ENCODE results near the gene ZNF100.
"Not testable (repeated sequence)": the region's sequence is repeated elsewhere in the genome, so short reads cannot be mapped to it uniquely, and the experiment has no call there.

Gene ZNF100

GRCh38 chr19:21767065-21767800 is at the start of gene ZNF100:
Gene ZNF100, minus strand, starts transcription at chr19:21767579. Its CDS starts 150 bp downstream, at chr19:21767429.
- Histone ChIP-seq H3K4me3 (ENCODE audit: low read length in 2 of 2) (peak within 1 kb of the TSS; percentile 77 to 95), H3K9ac (ENCODE audit: low read depth in 1 of 2, low read length in 2 of 2) (peak within 1 kb of the TSS; percentile 74 to 89), H3K4me1 (ENCODE audit: control insufficient read depth in 2 of 2, insufficient read depth in 2 of 2, low read length in 2 of 2) (peaks cover 0 to 4% of the 10 kb centered on the region in 2 donors), H3K9me3 (ENCODE audit: control insufficient read depth in 2 of 2, low read length in 2 of 2) (no peaks in the 10 kb centered on the region), H3K27ac (ENCODE audit: low read depth in 2 of 2, low read length in 2 of 2) (peak within 1 kb of the TSS; percentile 82 to 89), H3K27me3 (ENCODE audit: control insufficient read depth in 2 of 2, insufficient read depth in 2 of 2, low read length in 2 of 2) (no peaks in the 10 kb centered on the region), H3K36me3 (ENCODE audit: control insufficient read depth in 2 of 2, insufficient read depth in 2 of 2, low read length in 2 of 2) (peaks cover 7 to 8% of the 10 kb centered on the region in 2 donors)

GRCh38 chr19:21812448-21812847 is 45.1 kb upstream of the ZNF100 start:
- peaks cover 60 to 70% of the 10 kb centered on the region in 2 donors for H3K36me3 ChIP-seq (ENCODE audit: control insufficient read depth in 2 of 2, insufficient read depth in 2 of 2, low read length in 2 of 2)

GRCh38 chr19:21808400-21809000 is 41.1 kb upstream of the ZNF100 start:
- not testable (repeated sequence) for H3K4me3 ChIP-seq (ENCODE audit: low read length in 2 of 2); H3K9ac ChIP-seq (ENCODE audit: low read depth in 1 of 2, low read length in 2 of 2); H3K27ac ChIP-seq (ENCODE audit: low read depth in 2 of 2, low read length in 2 of 2); H3K27me3 ChIP-seq (ENCODE audit: control insufficient read depth in 2 of 2, insufficient read depth in 2 of 2, low read length in 2 of 2); H3K4me1 ChIP-seq (ENCODE audit: control insufficient read depth in 2 of 2, insufficient read depth in 2 of 2, low read length in 2 of 2)
- Histone ChIP-seq H3K9me3 (ENCODE audit: control insufficient read depth in 2 of 2, low read length in 2 of 2) (peaks cover 44 to 52% of the 10 kb centered on the region in 2 donors), H3K36me3 (ENCODE audit: control insufficient read depth in 2 of 2, insufficient read depth in 2 of 2, low read length in 2 of 2) (peaks cover 30 to 46% of the 10 kb centered on the region in 2 donors)

More at GRCh38 chr19:21812448-21812847, 45.1 kb upstream of the ZNF100 start:
- Histone ChIP-seq H3K27me3 (ENCODE audit: control insufficient read depth in 2 of 2, insufficient read depth in 2 of 2, low read length in 2 of 2) (no peaks in the 10 kb centered on the region), H3K4me1 (ENCODE audit: control insufficient read depth in 2 of 2, insufficient read depth in 2 of 2, low read length in 2 of 2) (no peaks in the 10 kb centered on the region), H3K4me3 (ENCODE audit: low read length in 2 of 2) (no peak overlapping the region), H3K27ac (ENCODE audit: low read depth in 2 of 2, low read length in 2 of 2) (no peak overlapping the region), H3K9me3 (ENCODE audit: control insufficient read depth in 2 of 2, low read length in 2 of 2) (peaks cover 48 to 50% of the 10 kb centered on the region in 2 donors), H3K9ac (ENCODE audit: low read depth in 1 of 2, low read length in 2 of 2) (no peak overlapping the region)

- peaks cover 2 to 3% of the 10 kb centered on the region in 2 donors for H3K9me3 ChIP-seq (ENCODE audit: control insufficient read depth in 2 of 2, low read length in 2 of 2)
- no peak overlapping the region for H3K27ac ChIP-seq (ENCODE audit: low read depth in 2 of 2, low read length in 2 of 2)
- no peak overlapping the region for H3K9ac ChIP-seq (ENCODE audit: low read depth in 1 of 2, low read length in 2 of 2)
- no peaks in the 10 kb centered on the region for H3K36me3 ChIP-seq (ENCODE audit: control insufficient read depth in 2 of 2, insufficient read depth in 2 of 2, low read length in 2 of 2)
- no peak overlapping the region for H3K4me3 ChIP-seq (ENCODE audit: low read length in 2 of 2)
- no peaks in the 10 kb centered on the region for H3K4me1 ChIP-seq (ENCODE audit: control insufficient read depth in 2 of 2, insufficient read depth in 2 of 2, low read length in 2 of 2)
- no peaks in the 10 kb centered on the region for H3K27me3 ChIP-seq (ENCODE audit: control insufficient read depth in 2 of 2, insufficient read depth in 2 of 2, low read length in 2 of 2)
Measured at GRCh38 chr19:21789466-21790085, 22.2 kb upstream of the ZNF100 start.

GRCh38 chr19:21786936-21787335 is 19.6 kb upstream of the ZNF100 start:
- Histone ChIP-seq H3K9me3 (ENCODE audit: control insufficient read depth in 2 of 2, low read length in 2 of 2) (peaks cover 0 to 3% of the 10 kb centered on the region in 2 donors), H3K4me1 (ENCODE audit: control insufficient read depth in 2 of 2, insufficient read depth in 2 of 2, low read length in 2 of 2) (no peaks in the 10 kb centered on the region), H3K9ac (ENCODE audit: low read depth in 1 of 2, low read length in 2 of 2) (no peak overlapping the region), H3K4me3 (ENCODE audit: low read length in 2 of 2) (no peak overlapping the region), H3K27me3 (ENCODE audit: control insufficient read depth in 2 of 2, insufficient read depth in 2 of 2, low read length in 2 of 2) (no peaks in the 10 kb centered on the region), H3K36me3 (ENCODE audit: control insufficient read depth in 2 of 2, insufficient read depth in 2 of 2, low read length in 2 of 2) (no peaks in the 10 kb centered on the region), H3K27ac (ENCODE audit: low read depth in 2 of 2, low read length in 2 of 2) (no peak overlapping the region)

- H3K4me3 ChIP-seq (ENCODE audit: low read length in 2 of 2); H3K4me1 ChIP-seq (ENCODE audit: control insufficient read depth in 2 of 2, insufficient read depth in 2 of 2, low read length in 2 of 2); H3K36me3 ChIP-seq (ENCODE audit: control insufficient read depth in 2 of 2, insufficient read depth in 2 of 2, low read length in 2 of 2); H3K9ac ChIP-seq (ENCODE audit: low read depth in 1 of 2, low read length in 2 of 2); H3K9me3 ChIP-seq (ENCODE audit: control insufficient read depth in 2 of 2, low read length in 2 of 2); H3K27me3 ChIP-seq (ENCODE audit: control insufficient read depth in 2 of 2, insufficient read depth in 2 of 2, low read length in 2 of 2); H3K27ac ChIP-seq (ENCODE audit: low read depth in 2 of 2, low read length in 2 of 2): not testable (repeated sequence)
Measured at GRCh38 chr19:21775792-21776191, 8.4 kb upstream of the ZNF100 start.

- H3K27ac ChIP-seq (ENCODE audit: low read depth in 2 of 2, low read length in 2 of 2), result peak overlapping the region; percentile 82 to 89
- not testable (repeated sequence) for H3K27me3 ChIP-seq (ENCODE audit: control insufficient read depth in 2 of 2, insufficient read depth in 2 of 2, low read length in 2 of 2); H3K36me3 ChIP-seq (ENCODE audit: control insufficient read depth in 2 of 2, insufficient read depth in 2 of 2, low read length in 2 of 2); H3K9me3 ChIP-seq (ENCODE audit: control insufficient read depth in 2 of 2, low read length in 2 of 2); H3K4me1 ChIP-seq (ENCODE audit: control insufficient read depth in 2 of 2, insufficient read depth in 2 of 2, low read length in 2 of 2)
- H3K9ac ChIP-seq (ENCODE audit: low read depth in 1 of 2, low read length in 2 of 2), result peak overlapping the region; percentile 74 to 89
- H3K4me3 ChIP-seq (ENCODE audit: low read length in 2 of 2), result peak overlapping the region; percentile 77 to 95
Measured at GRCh38 chr19:21766705-21767064, 694 bp downstream of the ZNF100 start.

GRCh38 chr19:21765151-21765550 is 2.2 kb downstream of the ZNF100 start:
- Histone ChIP-seq H3K4me1 (ENCODE audit: control insufficient read depth in 2 of 2, insufficient read depth in 2 of 2, low read length in 2 of 2) (peaks cover 0 to 4% of the 10 kb centered on the region in 2 donors), H3K36me3 (ENCODE audit: control insufficient read depth in 2 of 2, insufficient read depth in 2 of 2, low read length in 2 of 2) (peaks cover 10% of the 10 kb centered on the region in 2 donors), H3K9me3 (ENCODE audit: control insufficient read depth in 2 of 2, low read length in 2 of 2) (no peaks in the 10 kb centered on the region), H3K27ac (ENCODE audit: low read depth in 2 of 2, low read length in 2 of 2) (no peak overlapping the region), H3K9ac (ENCODE audit: low read depth in 1 of 2, low read length in 2 of 2) (no peak overlapping the region), H3K27me3 (ENCODE audit: control insufficient read depth in 2 of 2, insufficient read depth in 2 of 2, low read length in 2 of 2) (no peaks in the 10 kb centered on the region), H3K4me3 (ENCODE audit: low read length in 2 of 2) (no peak overlapping the region)

- H3K9ac ChIP-seq (ENCODE audit: low read depth in 1 of 2, low read length in 2 of 2); H3K9me3 ChIP-seq (ENCODE audit: control insufficient read depth in 2 of 2, low read length in 2 of 2); H3K27ac ChIP-seq (ENCODE audit: low read depth in 2 of 2, low read length in 2 of 2); H3K4me3 ChIP-seq (ENCODE audit: low read length in 2 of 2); H3K4me1 ChIP-seq (ENCODE audit: control insufficient read depth in 2 of 2, insufficient read depth in 2 of 2, low read length in 2 of 2); H3K27me3 ChIP-seq (ENCODE audit: control insufficient read depth in 2 of 2, insufficient read depth in 2 of 2, low read length in 2 of 2): not testable (repeated sequence)
- peaks cover 17 to 24% of the 10 kb centered on the region in 2 donors for H3K36me3 ChIP-seq (ENCODE audit: control insufficient read depth in 2 of 2, insufficient read depth in 2 of 2, low read length in 2 of 2)
Measured at GRCh38 chr19:21761547-21761946, 5.8 kb downstream of the ZNF100 start.

- H3K4me1 ChIP-seq (ENCODE audit: control insufficient read depth in 2 of 2, insufficient read depth in 2 of 2, low read length in 2 of 2), result no peaks in the 10 kb centered on the region
- peaks cover 12 to 24% of the 10 kb centered on the region in 2 donors for H3K36me3 ChIP-seq (ENCODE audit: control insufficient read depth in 2 of 2, insufficient read depth in 2 of 2, low read length in 2 of 2)
- no peak overlapping the region for H3K4me3 ChIP-seq (ENCODE audit: low read length in 2 of 2)
- H3K9ac ChIP-seq (ENCODE audit: low read depth in 1 of 2, low read length in 2 of 2), result no peak overlapping the region
- no peak overlapping the region for H3K27ac ChIP-seq (ENCODE audit: low read depth in 2 of 2, low read length in 2 of 2)
- no peaks in the 10 kb centered on the region for H3K27me3 ChIP-seq (ENCODE audit: control insufficient read depth in 2 of 2, insufficient read depth in 2 of 2, low read length in 2 of 2)
- H3K9me3 ChIP-seq (ENCODE audit: control insufficient read depth in 2 of 2, low read length in 2 of 2), result peaks cover 3 to 7% of the 10 kb centered on the region in 2 donors
Measured at GRCh38 chr19:21758296-21758695, 9.1 kb downstream of the ZNF100 start.
